Caco-2 (cell line): ENCODE data around the gene SAMM50. TPM values are rescaled to one million over a fixed set of nuclear protein-coding genes. Genes with fewer than 3 reads are reported as not detected.
A peak's percentile ranks its signal among the peaks of the same experiment; 100 is the strongest.

Experiments
- BruUV-seq: library from RNA; stranded (reverse); fragments of 400-500 nt; replicated peaks from 2 replicates; lab custom pipeline; 2021; lab: Mats Ljungman, UMichigan
- CTCF ChIA-PET: fragments of 300-600 bp; sonication (Branson Sonifier 250); formaldehyde crosslinking; loops from one replicate; lab custom pipeline; 2022; ENCODE audit warnings: antibody characterized with exemption; lab: Charles Lee
- POLR2A ChIA-PET: fragments of 300-600 bp; sonication (Branson Sonifier 250); formaldehyde crosslinking; loops from one replicate; lab custom pipeline; 2022; ENCODE audit warnings: antibody characterized with exemption; lab: Charles Lee
- DNase-seq, 2 experiments: peaks; one replicate each; pipeline versions ENCODE4 v3.0.0 to v3.0.0-alpha.2; 2020 to 2022
- H3K27me3 ChIP-seq: replicated peaks from 2 replicates; pipeline ENCODE4 v1.6.0; 2011; ENCODE audit warnings: low read length; ENCODE audit not compliant: control insufficient read depth, insufficient read depth
- H3K36me3 ChIP-seq: 2 replicates; pipeline ENCODE4 v1.5.1; 2011; ENCODE audit warnings: low read length; ENCODE audit not compliant: control insufficient read depth, insufficient read depth
- H3K4me1 ChIP-seq: fragments of 250-450 bp; sonication (Bioruptor Pico); 2 replicates; pipeline ENCODE4 v1.5.1; 2020; ENCODE audit warnings: mild to moderate bottlenecking
- H3K4me3 ChIP-seq: 2 replicates; pipeline ENCODE4 v1.5.1; 2011; ENCODE audit warnings: low read depth, mild to moderate bottlenecking, control low read depth, low read length
- H3K9me3 ChIP-seq: fragments of 250-450 bp; sonication (Bioruptor Pico); 2 replicates; pipeline ENCODE4 v1.5.1; 2020; ENCODE audit warnings: mild to moderate bottlenecking, moderate library complexity
- H3K27ac Mint-ChIP-seq: one replicate; pipeline ENCODE4 v1.8.0; 2022; ENCODE audit warnings: mixed read lengths; ENCODE audit not compliant: unreplicated experiment
- H3K27me3 Mint-ChIP-seq: one replicate; pipeline ENCODE4 v1.8.0; 2022; ENCODE audit warnings: mixed read lengths; ENCODE audit not compliant: insufficient read depth, unreplicated experiment
- H3K36me3 Mint-ChIP-seq: one replicate; pipeline ENCODE4 v1.8.0; 2022; ENCODE audit warnings: mild to moderate bottlenecking, mixed read lengths; ENCODE audit not compliant: insufficient read depth, unreplicated experiment
- H3K4me1 Mint-ChIP-seq: one replicate; pipeline ENCODE4 v1.8.0; 2022; ENCODE audit warnings: low read depth, mixed read lengths; ENCODE audit not compliant: unreplicated experiment
- H3K4me3 Mint-ChIP-seq: one replicate; pipeline ENCODE4 v1.8.0; 2022; ENCODE audit warnings: mild to moderate bottlenecking, moderate library complexity, mixed read lengths; ENCODE audit not compliant: unreplicated experiment
- H3K9me3 Mint-ChIP-seq: one replicate; pipeline ENCODE4 v1.8.0; 2022; ENCODE audit warnings: mixed read lengths; ENCODE audit not compliant: unreplicated experiment
- CTCF ChIP-seq, 2 experiments: fragments of 200-600 bp in 1 of 2; IDR thresholded peaks; 1 replicate in 1 of 2; 2 replicates in 1 of 2; pipeline versions ENCODE4 v1.5.1 to v1.8.0; 2011 to 2022; ENCODE audit warnings: antibody characterized with exemption in 1 of 2, control low read depth in 1 of 2, inconsistent platforms in 1 of 2, low read depth in 1 of 2, low read length in 1 of 2, mild to moderate bottlenecking in 1 of 2, moderate library complexity in 1 of 2; ENCODE audit not compliant: insufficient read depth in 1 of 2, severe bottlenecking in 1 of 2, unreplicated experiment in 1 of 2
- intact Hi-C: fragments of 100-400 bp; cut with micrococcal nuclease; formaldehyde crosslinking; loops from one replicate; pipeline ENCODE4 v1.10.0; 2022; ENCODE audit not compliant: unreplicated experiment
- total RNA-seq: library from RNA; stranded (reverse); gene quantifications from 2 replicates; pipeline ENCODE4 v1.2.3, GENCODE V29; 2022

The SAMM50 gene
- total RNA-seq, 1 experiment from 2014 or later: 66.4 TPM

DNA sequence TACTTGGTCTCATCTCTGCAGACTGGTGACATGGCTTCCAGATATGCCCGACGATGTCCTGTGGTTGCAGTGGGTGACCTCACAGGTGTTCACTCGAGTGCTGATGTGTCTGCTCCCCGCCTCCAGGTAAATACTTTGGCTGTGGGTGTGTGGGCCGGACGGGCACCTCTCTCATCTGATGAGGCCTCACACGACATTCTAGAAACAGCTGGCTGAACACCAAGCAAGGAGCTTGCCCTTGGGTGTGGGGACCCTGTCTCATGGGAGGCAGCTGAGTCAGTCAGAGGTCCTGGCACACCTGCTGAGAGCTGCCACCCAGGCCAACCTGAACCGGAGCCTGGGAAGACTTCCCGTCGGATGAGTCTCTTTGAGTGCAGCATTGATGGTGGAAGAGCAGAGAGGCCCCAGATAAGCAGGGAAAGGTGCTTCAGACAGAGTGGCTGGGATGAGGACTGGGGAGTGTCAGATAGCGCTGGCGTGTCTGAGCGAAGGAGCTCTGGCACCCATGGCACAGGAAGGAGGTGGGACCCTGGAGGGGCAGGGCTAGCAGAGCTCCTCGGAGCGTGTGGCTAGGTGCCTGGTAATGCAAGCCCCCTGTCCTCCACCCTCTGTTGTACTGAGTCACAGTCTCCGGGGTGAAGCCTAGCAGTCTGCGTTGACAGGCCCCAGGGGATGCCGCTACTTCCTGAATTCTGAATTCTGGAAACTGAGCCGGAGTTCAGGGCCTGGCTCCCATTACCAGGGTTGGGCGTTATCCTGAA, 10.4 kb upstream of the SAMM50 start:
- TF ChIP-seq CTCF (IDR thresholded peaks at IDR 0.05; ENCODE audit: insufficient read depth in 1 of 2, low read depth in 1 of 2, low read length in 1 of 2, severe bottlenecking in 1 of 2, unreplicated experiment in 1 of 2): no peak
- no peaks in the 10 kb centered on the region for H3K9me3 ChIP-seq
- peak overlapping the region; percentile 9 for H3K27ac Mint-ChIP-seq
- no peaks in the 10 kb centered on the region for H3K36me3 ChIP-seq
- H3K36me3 Mint-ChIP-seq: no peaks in the 10 kb centered on the region
- H3K4me1 Mint-ChIP-seq: no peaks in the 10 kb centered on the region
- no peak overlapping the region for H3K4me3 ChIP-seq
- no peaks in the 10 kb centered on the region for H3K27me3 Mint-ChIP-seq
- ChIA-PET CTCF (interaction anchor here (1.5 to 1.9 kb wide), 2 partner anchors 21 to 62 kb away, joined by 6 to 53 read pairs; partner anchors contain the start of gene PNPLA3), POLR2A (no interaction called here)
- H3K9me3 Mint-ChIP-seq: no peaks in the 10 kb centered on the region
- DNase-seq: no peak
- intact Hi-C loops: loop anchor here (5.0 kb wide), 1 partner anchor 58 kb away; no protein-coding TSS in a partner anchor
- H3K27me3 ChIP-seq: no peaks in the 10 kb centered on the region
- no peaks in the 10 kb centered on the region for H3K4me1 ChIP-seq
- no peak overlapping the region for H3K4me3 Mint-ChIP-seq
- BruUV-seq: no TSS peak

DNA sequence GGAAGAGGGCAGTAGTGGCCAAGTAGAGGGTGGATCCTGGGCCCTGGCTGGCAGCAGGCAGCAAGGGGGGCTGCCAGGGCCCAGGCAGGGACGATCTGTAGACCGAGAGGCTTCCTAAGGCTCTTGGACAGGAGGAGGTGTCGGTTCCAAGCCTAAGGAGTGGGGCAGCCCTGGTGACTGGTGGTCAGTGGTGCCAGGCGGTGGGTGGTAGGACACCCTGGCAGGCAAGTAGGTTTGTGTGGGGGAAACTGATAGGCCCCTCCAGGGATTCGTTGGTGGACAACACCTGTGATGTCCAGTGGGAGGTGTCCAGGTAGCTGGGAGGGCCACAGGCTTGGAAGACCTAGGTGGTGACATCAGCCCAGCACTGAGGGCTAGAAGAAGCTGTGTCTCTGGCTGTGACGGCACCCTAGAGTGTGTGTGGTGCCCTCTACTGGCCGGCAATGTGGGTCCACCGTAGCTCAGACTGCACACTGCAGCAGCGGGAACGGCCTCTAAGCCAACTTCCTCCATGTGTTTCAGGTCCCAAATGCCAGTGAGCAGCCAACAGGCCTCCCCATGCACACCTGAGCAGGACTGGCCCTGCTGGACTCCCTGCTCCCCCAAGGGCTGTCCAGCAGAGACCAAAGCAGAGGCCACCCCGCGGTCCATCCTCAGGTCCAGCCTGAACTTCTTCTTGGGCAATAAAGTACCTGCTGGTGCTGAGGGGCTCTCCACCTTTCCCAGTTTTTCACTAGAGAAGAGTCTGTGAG, 9.4 kb upstream of the SAMM50 start:
- Mint-ChIP-seq H3K36me3 (no peaks in the 10 kb centered on the region), H3K4me3 (no peak overlapping the region), H3K27me3 (no peaks in the 10 kb centered on the region), H3K4me1 (no peaks in the 10 kb centered on the region), H3K9me3 (no peaks in the 10 kb centered on the region), H3K27ac (peak overlapping the region; percentile 9)
- H3K9me3 ChIP-seq: no peaks in the 10 kb centered on the region
- no TSS peak for BruUV-seq
- peak; percentile 51 to 70 for TF ChIP-seq CTCF (IDR thresholded peaks at IDR 0.05; ENCODE audit: insufficient read depth in 1 of 2, low read depth in 1 of 2, low read length in 1 of 2, severe bottlenecking in 1 of 2, unreplicated experiment in 1 of 2)
- H3K4me1 ChIP-seq: no peaks in the 10 kb centered on the region
- H3K4me3 ChIP-seq: no peak overlapping the region
- no peaks in the 10 kb centered on the region for H3K27me3 ChIP-seq
- CTCF ChIA-PET: interaction anchor here (0.6 to 1.9 kb wide), 17 partner anchors 9 to 596 kb away, joined by 3 to 53 read pairs (median 4); partner anchors contain the start of genes PNPLA3 and SAMM50
- H3K36me3 ChIP-seq: no peaks in the 10 kb centered on the region
- POLR2A ChIA-PET: no interaction called here
- peak; percentile 68 to 70 for DNase-seq
- intact Hi-C loops: loop anchor here (2.0 to 5.0 kb wide), 2 partner anchors 21 to 59 kb away; no protein-coding TSS in a partner anchor

- Histone ChIP-seq H3K4me3 (no peak overlapping the region), H3K4me1 (no peaks in the 10 kb centered on the region), H3K27me3 (no peaks in the 10 kb centered on the region), H3K9me3 (no peaks in the 10 kb centered on the region), H3K36me3 (no peaks in the 10 kb centered on the region)
- no peak for TF ChIP-seq CTCF (IDR thresholded peaks at IDR 0.05; ENCODE audit: insufficient read depth in 1 of 2, low read depth in 1 of 2, low read length in 1 of 2, severe bottlenecking in 1 of 2, unreplicated experiment in 1 of 2)
- no peaks in the 10 kb centered on the region for H3K36me3 Mint-ChIP-seq
- BruUV-seq: no TSS peak
- intact Hi-C loops: loop anchor here (2.0 to 5.0 kb wide), 2 partner anchors 22 to 59 kb away; no protein-coding TSS in a partner anchor
- no peak overlapping the region for H3K27ac Mint-ChIP-seq
- H3K4me1 Mint-ChIP-seq: no peaks in the 10 kb centered on the region
- POLR2A ChIA-PET: no interaction called here
- no peak overlapping the region for H3K4me3 Mint-ChIP-seq
- no peaks in the 10 kb centered on the region for H3K27me3 Mint-ChIP-seq
- CTCF ChIA-PET: interaction anchor here (0.6 to 1.9 kb wide), 15 partner anchors 8 to 584 kb away, joined by 3 to 53 read pairs (median 4); partner anchors contain the start of genes PNPLA3 and SAMM50
- no peak for DNase-seq
- no peaks in the 10 kb centered on the region for H3K9me3 Mint-ChIP-seq
Observed at GRCh38 chr22:43946384-43946667, 8.9 kb upstream of the SAMM50 start.
